Cerebellar cortex (tissue), 1 donor: ENCODE results near the gene DCD.
"Not testable (repeated sequence)": the region's sequence is repeated elsewhere in the genome, so short reads cannot be mapped to it uniquely, and the experiment has no call there.

Experiments used
- DNase-seq: peaks from one replicate; pipeline ENCODE4 v3.0.0-alpha.2; 2015; ENCODE audit warnings: low spot score

The DCD gene

GRCh38 chr12:54648265-54648664 lies at the start of gene DCD:
DCD (minus strand) TSS chr12:54648365; CDS start chr12:54648303, 62 bp downstream.
- DNase-seq, result no peak

- no peak for DNase-seq
These were observed 49.7 kb upstream of the DCD start for GRCh38 chr12:54697851-54698250.

GRCh38 chr12:54692353-54692752 lies 44.2 kb upstream of the DCD start:
- DNase-seq, result no peak

- no peak for DNase-seq
These were observed 41.8 kb upstream of the DCD start for GRCh38 chr12:54689984-54690383.

- DNase-seq, result no peak
These were observed 40.8 kb upstream of the DCD start for GRCh38 chr12:54689034-54689372.

GRCh38 chr12:54688309-54689033 lies 40.3 kb upstream of the DCD start:
- no peak for DNase-seq

- no peak for DNase-seq
These were observed 36.8 kb upstream of the DCD start for GRCh38 chr12:54684636-54685630.

GRCh38 chr12:54683398-54683797 lies 35.2 kb upstream of the DCD start:
- no peak for DNase-seq

GRCh38 chr12:54682674-54683073 lies 34.5 kb upstream of the DCD start:
- no peak for DNase-seq

GRCh38 chr12:54680374-54680773 lies 32.2 kb upstream of the DCD start:
- no peak for DNase-seq

- no peak for DNase-seq
These were observed 30.0 kb upstream of the DCD start for GRCh38 chr12:54678131-54678530.

GRCh38 chr12:54667945-54668344 lies 19.8 kb upstream of the DCD start:
- no peak for DNase-seq

GRCh38 chr12:54666008-54666407 lies 17.8 kb upstream of the DCD start:
- no peak for DNase-seq

GRCh38 chr12:54665022-54665635 lies 17.0 kb upstream of the DCD start:
- DNase-seq, result not testable (repeated sequence)

- no peak for DNase-seq
These were observed 15.4 kb upstream of the DCD start for GRCh38 chr12:54663603-54664002.

GRCh38 chr12:54662026-54662425 lies 13.9 kb upstream of the DCD start:
- no peak for DNase-seq

- no peak for DNase-seq
These were observed 12.9 kb upstream of the DCD start for GRCh38 chr12:54661048-54661447.

GRCh38 chr12:54660320-54660962 lies 12.3 kb upstream of the DCD start:
- DNase-seq, result peak; percentile 83

GRCh38 chr12:54658306-54659264 lies 10.4 kb upstream of the DCD start:
- DNase-seq, result peak; percentile 19

- no peak for DNase-seq
These were observed 9.0 kb upstream of the DCD start for GRCh38 chr12:54657105-54657607.

GRCh38 chr12:54654926-54655325 lies 6.8 kb upstream of the DCD start:
- no peak for DNase-seq
